ENCODE results near the gene NUP98.
"Not testable (repeated sequence)": the region's sequence is repeated elsewhere in the genome, so short reads cannot be mapped to it uniquely, and the experiment has no call there.

NUP98 gene

DNA sequence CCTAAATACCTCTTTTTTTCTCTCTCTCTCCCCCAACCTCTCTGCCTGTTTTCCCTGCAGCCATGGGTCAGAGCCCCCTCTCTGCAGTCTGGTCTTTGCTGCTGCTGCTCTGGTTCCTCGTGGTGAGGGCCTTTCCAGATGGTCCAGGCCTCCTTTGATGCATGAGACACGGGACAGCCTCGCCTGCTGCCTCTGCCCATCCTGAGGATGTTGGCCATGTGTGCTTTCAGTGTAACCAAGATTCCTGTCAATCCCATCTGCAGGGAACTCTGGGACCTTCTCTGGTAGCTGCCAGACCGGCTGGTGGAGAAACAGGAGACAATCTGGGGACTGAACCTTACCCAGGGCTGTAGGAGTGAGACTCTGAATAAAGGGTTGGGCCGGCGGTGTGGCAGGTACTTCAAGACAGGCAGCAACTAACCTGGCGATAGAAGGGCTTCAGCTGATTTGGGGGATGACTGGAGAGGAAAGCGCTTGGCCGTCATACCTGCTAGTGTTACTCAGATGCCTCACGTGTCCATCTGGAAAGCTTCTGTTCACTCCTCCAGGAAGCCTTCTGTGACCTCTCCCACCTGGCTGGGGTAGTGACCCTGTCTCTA is 133.2 kb downstream of the NUP98 start:
- TF ChIP-seq, protein P1, sequence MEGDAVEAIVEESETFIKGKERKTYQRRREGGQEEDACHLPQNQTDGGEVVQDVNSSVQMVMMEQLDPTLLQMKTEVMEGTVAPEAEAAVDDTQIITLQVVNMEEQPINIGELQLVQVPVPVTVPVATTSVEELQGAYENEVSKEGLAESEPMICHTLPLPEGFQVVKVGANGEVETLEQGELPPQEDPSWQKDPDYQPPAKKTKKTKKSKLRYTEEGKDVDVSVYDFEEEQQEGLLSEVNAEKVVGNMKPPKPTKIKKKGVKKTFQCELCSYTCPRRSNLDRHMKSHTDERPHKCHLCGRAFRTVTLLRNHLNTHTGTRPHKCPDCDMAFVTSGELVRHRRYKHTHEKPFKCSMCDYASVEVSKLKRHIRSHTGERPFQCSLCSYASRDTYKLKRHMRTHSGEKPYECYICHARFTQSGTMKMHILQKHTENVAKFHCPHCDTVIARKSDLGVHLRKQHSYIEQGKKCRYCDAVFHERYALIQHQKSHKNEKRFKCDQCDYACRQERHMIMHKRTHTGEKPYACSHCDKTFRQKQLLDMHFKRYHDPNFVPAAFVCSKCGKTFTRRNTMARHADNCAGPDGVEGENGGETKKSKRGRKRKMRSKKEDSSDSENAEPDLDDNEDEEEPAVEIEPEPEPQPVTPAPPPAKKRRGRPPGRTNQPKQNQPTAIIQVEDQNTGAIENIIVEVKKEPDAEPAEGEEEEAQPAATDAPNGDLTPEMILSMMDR (IDR thresholded peaks at IDR 0.05; ENCODE audit: low read depth, low read length) = no peak
- H3K4me3 ChIP-seq (ENCODE audit: low read depth, low read length) = no peak overlapping the region

DNA sequence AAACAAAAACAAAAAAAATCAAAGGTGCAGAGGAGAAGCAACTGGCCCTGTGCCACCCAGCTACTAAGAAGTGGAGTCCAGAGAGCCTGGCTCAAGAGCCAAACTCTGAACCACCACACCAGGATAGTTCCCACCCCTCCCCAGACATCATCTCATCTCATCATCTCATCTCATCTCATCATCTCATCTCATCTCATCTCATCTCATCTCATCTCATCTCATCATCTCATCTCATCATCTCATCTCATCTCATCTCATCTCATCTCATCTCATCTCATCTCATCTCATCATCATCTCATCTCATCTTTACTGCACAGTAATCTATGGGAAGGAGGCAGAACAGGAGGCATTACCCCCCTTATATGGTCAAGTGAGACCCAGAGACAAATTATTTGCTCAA is 134.5 kb downstream of the NUP98 start:
- H3K4me3 ChIP-seq (ENCODE audit: low read depth, low read length) = no peak overlapping the region
- TF ChIP-seq, protein P1 (IDR thresholded peaks at IDR 0.05; ENCODE audit: low read depth, low read length) = no peak

DNA sequence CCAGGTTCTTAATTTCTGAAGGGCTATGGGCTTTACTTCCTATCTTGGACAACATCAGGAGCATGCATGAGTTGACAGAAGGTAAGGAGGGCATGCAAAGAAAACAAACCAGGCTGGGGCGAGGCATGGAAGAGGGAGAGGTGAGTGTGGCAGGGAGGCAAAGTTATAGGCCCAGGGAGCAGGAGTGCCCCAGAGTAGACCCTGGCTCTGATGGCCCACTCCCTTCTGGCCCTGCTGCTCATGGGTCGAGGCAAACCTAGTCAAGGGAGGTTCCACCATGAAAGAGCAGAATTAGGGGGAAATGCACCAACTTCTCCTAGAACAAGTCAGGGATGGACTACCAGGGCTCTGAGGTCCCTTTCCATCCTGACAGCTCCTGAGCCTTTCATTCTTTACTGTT is 136.4 kb downstream of the NUP98 start:
- no peak overlapping the region for H3K4me3 ChIP-seq (ENCODE audit: low read depth, low read length)
- TF ChIP-seq, protein P1 (IDR thresholded peaks at IDR 0.05; ENCODE audit: low read depth, low read length) = no peak

DNA sequence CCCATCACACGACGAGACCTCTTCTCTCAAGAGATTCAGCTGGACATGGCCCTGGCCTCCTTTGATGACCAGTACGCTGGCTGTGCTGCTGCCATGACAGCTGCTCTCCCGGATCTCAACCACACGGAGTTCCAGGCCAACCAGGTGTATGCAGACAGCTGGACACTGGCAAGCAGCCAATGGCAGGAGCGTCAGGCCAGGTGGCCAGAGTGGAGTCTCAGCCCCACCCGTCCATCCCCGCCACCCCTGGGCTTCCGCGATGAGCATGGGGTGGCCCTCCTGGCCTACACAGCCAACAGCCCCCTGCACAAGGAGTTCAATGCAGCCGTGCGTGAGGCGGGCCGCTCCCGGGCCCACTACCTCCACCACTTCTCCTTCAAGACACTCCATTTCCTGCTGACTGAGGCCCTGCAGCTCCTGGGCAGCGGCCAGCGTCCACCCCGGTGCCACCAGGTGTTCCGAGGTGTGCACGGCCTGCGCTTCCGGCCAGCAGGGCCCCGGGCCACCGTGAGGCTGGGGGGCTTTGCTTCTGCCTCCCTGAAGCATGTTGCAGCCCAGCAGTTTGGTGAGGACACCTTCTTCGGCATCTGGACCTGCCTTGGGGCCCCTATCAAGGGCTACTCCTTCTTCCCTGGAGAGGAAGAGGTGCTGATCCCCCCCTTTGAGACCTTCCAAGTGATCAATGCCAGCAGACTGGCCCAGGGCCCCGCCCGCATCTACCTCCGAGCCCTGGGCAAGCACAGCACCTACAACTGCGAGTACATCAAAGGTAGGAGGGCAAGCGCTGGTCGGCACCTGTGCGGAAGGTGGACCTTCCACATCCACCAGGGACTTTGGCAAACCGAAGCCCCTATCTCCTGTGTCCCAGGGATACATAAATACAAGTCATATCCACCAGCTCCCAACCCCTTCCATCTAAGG is 137.5 kb downstream of the NUP98 start:
- TF ChIP-seq, protein P1 (IDR thresholded peaks at IDR 0.05; ENCODE audit: low read depth, low read length) = no peak
- no peak overlapping the region for H3K4me3 ChIP-seq (ENCODE audit: low read depth, low read length)

DNA sequence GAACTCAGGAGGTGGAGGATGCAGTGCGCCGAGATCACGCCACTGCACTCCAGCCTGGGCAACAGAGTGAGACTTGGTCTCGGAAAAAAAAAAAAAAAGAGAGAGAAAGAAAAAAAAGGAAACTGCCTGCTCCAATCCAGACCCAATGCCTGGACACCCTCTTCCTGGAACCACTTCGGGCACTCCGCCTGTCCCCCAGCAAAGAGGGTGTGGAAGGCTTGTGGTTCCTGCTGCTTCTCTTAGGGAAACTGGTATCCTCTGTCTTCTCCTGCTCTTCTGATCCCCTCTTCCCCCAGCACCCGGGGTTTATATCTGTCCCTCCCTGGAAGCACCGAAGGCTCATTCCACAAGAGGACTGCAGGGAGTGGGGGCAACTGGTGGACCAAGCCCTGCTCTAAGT is 139.1 kb downstream of the NUP98 start:
- H3K4me3 ChIP-seq (ENCODE audit: low read depth, low read length) = no peak overlapping the region

DNA sequence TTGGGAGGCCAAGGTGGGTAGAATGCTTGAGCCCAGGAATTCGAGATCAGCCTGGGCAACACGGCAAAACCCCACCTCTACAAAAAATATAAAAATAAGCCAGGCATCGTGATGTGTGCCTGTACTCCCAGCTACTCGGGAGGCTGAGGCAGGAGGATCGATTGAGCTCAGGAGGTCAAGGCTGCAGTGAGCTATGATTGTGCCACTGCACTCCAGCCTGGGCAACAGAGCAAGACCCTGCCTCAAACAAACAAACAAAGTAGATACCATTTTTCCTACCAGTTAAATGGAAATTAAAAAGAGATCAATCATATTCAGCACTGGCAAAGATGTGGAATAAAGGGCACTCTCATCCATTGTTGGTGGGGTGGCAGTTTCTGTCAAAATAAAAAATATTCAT is 140.0 kb downstream of the NUP98 start:
- H3K4me3 ChIP-seq (ENCODE audit: low read depth, low read length) = not testable (repeated sequence)

More for the DNA sequence above, 139.1 kb downstream of the NUP98 start:
- TF ChIP-seq, protein P1 (IDR thresholded peaks at IDR 0.05; ENCODE audit: low read depth, low read length) = no peak

DNA sequence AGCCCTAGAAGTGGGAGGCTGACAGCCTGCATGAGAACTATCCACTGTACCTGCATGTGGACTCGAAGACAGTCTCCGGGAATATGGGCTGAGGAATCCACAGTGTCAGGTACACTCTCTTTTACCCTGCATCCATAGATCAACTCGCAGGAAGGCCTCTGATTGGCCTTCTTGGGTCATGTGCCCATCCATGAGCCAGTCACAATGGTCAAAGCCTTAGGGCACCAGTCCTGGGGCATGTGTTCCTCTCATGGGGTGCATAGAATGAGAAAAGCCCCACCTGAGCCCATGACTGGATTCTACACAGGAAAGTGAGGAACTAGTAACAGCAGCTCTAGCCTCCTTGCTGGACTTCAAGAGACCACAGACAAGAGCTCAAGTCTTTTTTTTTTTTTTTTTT is 141.8 kb downstream of the NUP98 start:
- TF ChIP-seq, protein P1 (IDR thresholded peaks at IDR 0.05; ENCODE audit: low read depth, low read length) = no peak
- no peak overlapping the region for H3K4me3 ChIP-seq (ENCODE audit: low read depth, low read length)

DNA sequence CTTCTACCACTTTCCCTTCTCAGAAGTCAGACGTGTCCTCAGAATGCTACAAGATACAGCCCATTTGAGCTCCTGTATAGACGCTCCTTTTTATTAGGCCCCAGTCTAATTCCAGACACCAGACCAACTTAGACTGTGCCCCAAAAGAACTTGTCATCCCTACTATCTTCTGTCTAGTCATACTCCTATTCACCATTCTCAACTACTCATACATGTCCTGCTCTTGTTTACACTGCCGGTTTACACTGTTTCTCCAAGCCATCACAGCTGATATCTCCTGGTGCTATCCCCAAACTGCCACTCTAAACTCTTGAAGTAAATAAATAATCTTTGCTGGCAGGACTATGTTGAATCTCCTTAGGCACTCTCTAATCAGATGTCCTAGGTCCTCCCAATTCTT is 144.8 kb downstream of the NUP98 start:
- H3K4me3 ChIP-seq (ENCODE audit: low read depth, low read length) = not testable (repeated sequence)

DNA sequence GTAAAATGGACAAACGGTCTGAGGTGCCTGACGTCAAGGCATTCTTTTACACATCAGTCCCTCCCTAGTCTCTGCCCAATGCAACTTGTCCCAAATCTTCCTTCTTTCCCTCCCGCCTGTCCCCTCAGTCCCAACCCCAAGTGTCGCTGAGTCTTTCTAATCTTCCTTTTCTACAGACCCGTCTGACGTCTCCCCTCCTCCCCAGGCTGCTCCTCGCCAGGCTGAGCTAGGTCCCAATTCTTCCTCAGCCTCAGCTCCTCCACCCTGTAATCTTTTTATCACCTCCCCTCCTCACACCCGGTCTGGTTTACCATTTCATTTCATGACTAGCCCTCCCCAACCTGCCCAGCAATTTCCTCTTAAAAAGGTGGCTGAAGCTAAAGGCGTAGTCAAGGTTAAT is 148.0 kb downstream of the NUP98 start:
- H3K4me3 ChIP-seq (ENCODE audit: low read depth, low read length) = not testable (repeated sequence)

DNA sequence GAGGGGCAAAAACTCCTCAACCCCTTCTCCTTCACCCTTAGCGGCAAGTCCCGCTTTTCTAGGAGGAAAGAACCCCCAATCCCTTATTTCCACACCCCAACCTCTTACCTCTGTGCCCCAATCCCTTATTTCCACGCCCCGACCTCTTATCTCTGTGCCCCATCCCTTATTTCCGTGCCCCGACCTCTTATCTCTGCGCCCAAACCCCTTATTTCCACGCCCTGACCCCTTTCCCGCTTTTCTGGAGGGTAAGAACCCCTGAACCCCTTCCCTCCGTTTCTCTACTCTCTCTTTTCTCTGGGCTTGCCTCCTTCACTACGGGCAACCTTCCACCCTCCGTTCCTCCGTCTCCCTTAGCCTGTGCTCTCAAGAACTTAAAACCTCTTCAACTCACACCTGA is 148.5 kb downstream of the NUP98 start:
- not testable (repeated sequence) for H3K4me3 ChIP-seq (ENCODE audit: low read depth, low read length)

Measured in WI38 (cell line).